HepG2 (cell line): ENCODE data around the gene YAP1. TPM values are rescaled to one million over a fixed set of nuclear protein-coding genes. Genes with fewer than 3 reads are reported as not detected.

ENCODE experiments used
- ATF4 ChIP-seq, 2 experiments: fragments of 450-650 bp in 1 of 2; sonication (generic) in 1 of 2; formaldehyde crosslinking; IDR thresholded peaks; 2 replicates each; pipeline versions ENCODE4 v1.5.0 to v1.8.0; 2020 to 2022; ENCODE audit warnings: mild to moderate bottlenecking in 1 of 2, missing genetic modification reagents in 1 of 2
- FOSL1 ChIP-seq: sonication (generic); formaldehyde crosslinking; IDR thresholded peaks from 2 replicates; pipeline ENCODE4 v1.9.0; 2021; ENCODE audit warnings: missing genetic modification reagents, borderline replicate concordance
- GPBP1L1 ChIP-seq: sonication (generic); formaldehyde crosslinking; IDR thresholded peaks from 2 replicates; pipeline ENCODE4 v1.5.0; 2020; ENCODE audit warnings: mild to moderate bottlenecking, missing genetic modification reagents
- HOMEZ ChIP-seq: IDR thresholded peaks from 2 replicates; pipeline ENCODE4 v1.6.1; 2016; ENCODE audit warnings: low read depth
- NFE2L1 ChIP-seq: sonication (generic); formaldehyde crosslinking; IDR thresholded peaks from 2 replicates; pipeline ENCODE4 v1.4.0; 2020; ENCODE audit warnings: missing genetic modification reagents, mild to moderate bottlenecking, borderline replicate concordance
- PHF8 ChIP-seq: sonication (generic); formaldehyde crosslinking; IDR thresholded peaks from 2 replicates; pipeline ENCODE4 v1.5.0; 2020; ENCODE audit warnings: missing genetic modification reagents
- RORA ChIP-seq: sonication (generic); formaldehyde crosslinking; IDR thresholded peaks from 2 replicates; pipeline ENCODE4 v1.5.0; 2020; ENCODE audit warnings: mild to moderate bottlenecking, missing genetic modification reagents, moderate library complexity
- SNAPC5 ChIP-seq: sonication (generic); formaldehyde crosslinking; IDR thresholded peaks from 2 replicates; pipeline ENCODE4 v1.8.1; 2023; ENCODE audit warnings: mild to moderate bottlenecking, missing genetic modification reagents, borderline replicate concordance
- ZHX1 ChIP-seq: sonication (generic); formaldehyde crosslinking; IDR thresholded peaks from 2 replicates; pipeline ENCODE4 v1.8.1; 2022; ENCODE audit warnings: low read depth, mild to moderate bottlenecking, missing genetic modification reagents
- ZHX2 ChIP-seq, 2 experiments: sonication (generic) in 1 of 2; formaldehyde crosslinking in 1 of 2; IDR thresholded peaks; 2 replicates each; pipeline versions ENCODE4 v1.6.1 to v1.9.0; 2014 to 2022; ENCODE audit warnings: antibody characterized with exemption in 1 of 2, borderline replicate concordance in 1 of 2, inconsistent platforms in 1 of 2, low read depth in 1 of 2, missing genetic modification reagents in 1 of 2
- ZNF232 ChIP-seq: sonication (generic); formaldehyde crosslinking; IDR thresholded peaks from 2 replicates; pipeline ENCODE4 v1.4.0; 2020; ENCODE audit warnings: missing genetic modification reagents, borderline replicate concordance
- ZNF282 ChIP-seq: fragments of 450-650 bp; IDR thresholded peaks from 2 replicates; pipeline ENCODE4 v1.6.1; 2018; ENCODE audit not compliant: partially characterized antibody
- ZNF530 ChIP-seq: sonication (generic); formaldehyde crosslinking; IDR thresholded peaks from 2 replicates; pipeline ENCODE4 v1.5.0; 2020; ENCODE audit warnings: low read depth, mild to moderate bottlenecking, missing genetic modification reagents
- ZNF580 ChIP-seq: IDR thresholded peaks from 2 replicates; pipeline ENCODE4 v1.6.1; 2016; ENCODE audit warnings: low read depth, borderline replicate concordance
- ZSCAN12 ChIP-seq: sonication (generic); formaldehyde crosslinking; IDR thresholded peaks from 2 replicates; pipeline ENCODE4 v1.9.0; 2021; ENCODE audit warnings: mild to moderate bottlenecking, missing genetic modification reagents
- polyA plus RNA-seq, 8 experiments: library from polyadenylated mRNA; depleted of rRNA in 3 of 8; stranded (reverse) in 7 of 8; unstranded in 1 of 8; fragments of >200 nt; fragmentation: Illumina TruSeq in 4 of 8; extraction: Trizol in 4 of 8; gene quantifications; 2 replicates each; pipeline versions ENCODE4 v1.2.1 to v1.2.3, GENCODE V29; 2011 to 2016; ENCODE audit warnings: low read depth in 4 of 8, missing spikeins in 1 of 8, mixed read lengths in 1 of 8; ENCODE audit not compliant: insufficient read depth in 1 of 8
- total RNA-seq, 5 experiments: library from RNA; depleted of rRNA; stranded (reverse); fragments of >200 nt; fragmentation: Illumina TruSeq; extraction: Trizol; gene quantifications; 2 replicates each; pipeline ENCODE4 v1.2.3, GENCODE V29; 2016; ENCODE audit warnings: low read depth in 1 of 5

The YAP1 gene
- total and polyA plus RNA-seq, 2 of the 13 experiments (the other 11 are each of a cell fraction or from before 2014, with no cell fraction given), result 59.5 to 91.0 TPM

- TF ChIP-seq ZHX2 (IDR thresholded peaks at IDR 0.05; ENCODE audit: low read depth) (no peak), ZHX2 (CRISPR knock-in tag; IDR thresholded peaks at IDR 0.05; ENCODE audit: borderline replicate concordance) (no peak), ZHX1 (CRISPR knock-in tag) (no peak), PHF8 (no peak), GPBP1L1 (no peak), ZNF282 (no peak), ZNF232 (no peak), ZNF530 (CRISPR knock-in tag) (no peak), NFE2L1 (CRISPR knock-in tag) (no peak), ATF4 (CRISPR knock-in tag; IDR thresholded peaks at IDR 0.05) (no peak; a peak in 1 of 4 replicates), HOMEZ (CRISPR knock-in tag) (no peak), RORA (CRISPR knock-in tag) (no peak), ZSCAN12 (CRISPR knock-in tag) (no peak), SNAPC5 (CRISPR knock-in tag) (no peak), FOSL1 (no peak), ZNF580 (CRISPR knock-in tag) (no peak)
Measured at GRCh38 chr11:102119997-102120396, 9.8 kb downstream of the YAP1 start (continued).
